Thyroid gland (tissue), 4 donors: Measurements from ENCODE around the gene KCNMA1. TPM values are rescaled to one million over a fixed set of nuclear protein-coding genes. Genes with fewer than 3 reads are reported as not detected.

Source experiments
- DNase-seq, 2 donors: peaks; one replicate each; pipeline ENCODE4 v3.0.0-alpha.2; 2019
- H3K27ac ChIP-seq, 3 donors: fragments of 200-600 bp; sonication (generic); 1 replicate in 2 of 3; 2 replicates in 1 of 3; pipeline ENCODE4 v1.5.1; 2016 to 2019; ENCODE audit warnings: mild to moderate bottlenecking in 1 of 3, moderate library complexity in 1 of 3
- H3K27me3 ChIP-seq: fragments of 200-600 bp; sonication (generic); one replicate; pipeline ENCODE4 v1.5.1; 2019
- H3K36me3 ChIP-seq, 2 donors: fragments of 200-600 bp; sonication (generic); one replicate each; pipeline ENCODE4 v1.5.1; 2016 to 2019
- H3K4me1 ChIP-seq, 2 donors: fragments of 200-600 bp; sonication (generic); one replicate each; pipeline ENCODE4 v1.5.1; 2017 to 2019
- H3K4me3 ChIP-seq, 3 donors: fragments of 200-600 bp; sonication (generic); replicated peaks in 1 of 3; 1 replicate in 2 of 3; 2 replicates in 1 of 3; pipeline ENCODE4 v1.5.1; 2016; ENCODE audit warnings: mild to moderate bottlenecking in 1 of 3
- H3K9me3 ChIP-seq: fragments of 200-600 bp; sonication (generic); one replicate; pipeline ENCODE4 v1.5.1; 2017
- CTCF ChIP-seq, 6 experiments: fragments of 200-600 bp in 3 of 6; fragments of 450-650 bp in 3 of 6; sonication (generic) in 3 of 6; IDR thresholded peaks; one replicate each; pipeline ENCODE4 v1.5.1; 2016 to 2019; ENCODE audit warnings: antibody characterized with exemption in 6 of 6, mild to moderate bottlenecking in 2 of 6, inconsistent platforms in 1 of 6, moderate library complexity in 1 of 6
- POLR2A ChIP-seq, 2 donors: fragments of 450-650 bp; IDR thresholded peaks; one replicate each; pipeline ENCODE4 v1.6.1; 2017; ENCODE audit warnings: antibody characterized with exemption in 2 of 2, mild to moderate bottlenecking in 2 of 2, moderate library complexity in 1 of 2
- WGBS, 2 donors: methylation state at CpG; one replicate each; pipeline ENCODE4 v1.1.5; 2017; 5-methylcytosine and 5-hydroxymethylcytosine counted together
- intact Hi-C: fragments of 100-400 bp; cut with DNase I; formaldehyde crosslinking; loops from one replicate; pipeline ENCODE4 v1.15.1; 2023
- total RNA-seq, 4 donors: library from RNA; depleted of rRNA; stranded (reverse); fragments of >200 nt; gene quantifications; one replicate each; pipeline ENCODE4 v1.2.3, GENCODE V29; 2016

The KCNMA1 gene
- total RNA-seq, 4 donors from 2014 or later: 2.5 to 5.1 (median 3.6) TPM

DNA sequence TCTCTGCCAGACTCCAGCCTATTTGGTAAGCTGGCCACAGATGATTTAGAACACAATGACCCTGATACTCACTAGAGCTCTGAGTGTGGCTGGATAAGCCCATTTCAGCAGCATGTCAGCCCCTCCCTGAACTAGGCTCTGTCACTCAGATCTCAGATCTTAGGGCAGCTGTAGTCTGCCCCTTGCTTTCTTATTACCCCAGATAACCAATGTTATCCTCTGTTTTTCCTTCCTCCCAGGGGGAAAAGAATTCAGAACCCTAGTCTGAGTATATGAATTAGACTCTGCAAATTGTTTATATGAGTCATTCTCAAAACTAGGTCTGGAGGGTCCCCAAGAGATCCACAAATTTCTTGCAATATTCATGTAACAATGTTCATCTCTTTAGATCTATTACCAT, 286.2 kb downstream of the KCNMA1 start:
- no peak for DNase-seq
- Histone ChIP-seq H3K27ac (no peak overlapping the region), H3K4me1 (peaks cover 1 to 4% of the 10 kb centered on the region in 2 donors), H3K27me3 (no peaks in the 10 kb centered on the region), H3K9me3 (no peaks in the 10 kb centered on the region), H3K4me3 (no peak overlapping the region), H3K36me3 (no peaks in the 10 kb centered on the region)
- intact Hi-C loops: no loop called here
- TF ChIP-seq CTCF (IDR thresholded peaks at IDR 0.05) (no peak), POLR2A (IDR thresholded peaks at IDR 0.05) (no peak)

GRCh38 chr10:77350711-77351119, 286.9 kb downstream of the KCNMA1 start:
- no peak overlapping the region for H3K27ac ChIP-seq
- H3K9me3 ChIP-seq: no peaks in the 10 kb centered on the region
- H3K4me3 ChIP-seq: no peak overlapping the region
- no peaks in the 10 kb centered on the region for H3K36me3 ChIP-seq
- no peaks in the 10 kb centered on the region for H3K27me3 ChIP-seq
- intact Hi-C loops: no loop called here
- 73 to 91% methylated on average over 1 of the region's 1 CpG for WGBS, 2 donors
- TF ChIP-seq CTCF (IDR thresholded peaks at IDR 0.05): no peak
- no peak for TF ChIP-seq POLR2A (IDR thresholded peaks at IDR 0.05)
- peaks cover 7 to 9% of the 10 kb centered on the region in 2 donors for H3K4me1 ChIP-seq
- DNase-seq: no peak

GRCh38 chr10:77350134-77350533, 287.5 kb downstream of the KCNMA1 start:
- H3K9me3 ChIP-seq: no peaks in the 10 kb centered on the region
- TF ChIP-seq POLR2A (IDR thresholded peaks at IDR 0.05): no peak
- no peak for TF ChIP-seq CTCF (IDR thresholded peaks at IDR 0.05)
- intact Hi-C loops: no loop called here
- H3K36me3 ChIP-seq: no peaks in the 10 kb centered on the region
- DNase-seq: no peak
- WGBS, 2 donors: 87 to 93% methylated on average over 1 of the region's 1 CpG
- H3K27me3 ChIP-seq: no peaks in the 10 kb centered on the region
- no peak overlapping the region for H3K27ac ChIP-seq
- H3K4me1 ChIP-seq: peaks cover 7 to 9% of the 10 kb centered on the region in 2 donors
- H3K4me3 ChIP-seq: no peak overlapping the region

DNA sequence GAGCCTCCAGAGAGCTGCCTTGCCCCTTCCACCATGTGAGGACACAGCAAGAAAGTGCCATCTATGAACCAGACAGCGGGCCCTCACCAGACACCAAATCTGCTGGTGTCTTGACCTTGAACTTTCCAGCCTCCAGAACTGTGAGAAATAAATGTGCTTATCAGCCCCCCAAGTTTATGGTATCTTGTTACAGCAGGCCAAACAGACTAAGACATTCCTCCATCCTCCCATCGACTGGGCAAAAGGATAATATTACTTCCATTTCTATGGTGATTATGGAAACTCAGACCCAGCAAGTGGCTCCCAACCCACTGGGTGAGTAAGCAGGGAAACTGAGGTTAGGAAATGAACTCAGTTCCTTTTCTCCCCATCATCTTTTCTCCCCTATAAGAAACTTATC, 288.4 kb downstream of the KCNMA1 start:
- Histone ChIP-seq H3K9me3 (no peaks in the 10 kb centered on the region), H3K4me3 (no peak overlapping the region), H3K36me3 (no peaks in the 10 kb centered on the region), H3K27me3 (no peaks in the 10 kb centered on the region), H3K4me1 (peaks cover 7 to 9% of the 10 kb centered on the region in 2 donors), H3K27ac (no peak overlapping the region)
- TF ChIP-seq CTCF (IDR thresholded peaks at IDR 0.05) (no peak), POLR2A (IDR thresholded peaks at IDR 0.05) (no peak)
- WGBS, 2 donors: 88 to 92% methylated on average over 2 of the region's 2 CpGs
- intact Hi-C loops: no loop called here
- no peak for DNase-seq

GRCh38 chr10:77348751-77349150, 288.9 kb downstream of the KCNMA1 start:
- Histone ChIP-seq H3K4me3 (no peak overlapping the region), H3K4me1 (peaks cover 7 to 9% of the 10 kb centered on the region in 2 donors), H3K27me3 (no peaks in the 10 kb centered on the region), H3K36me3 (no peaks in the 10 kb centered on the region), H3K27ac (no peak overlapping the region), H3K9me3 (no peaks in the 10 kb centered on the region)
- TF ChIP-seq CTCF (IDR thresholded peaks at IDR 0.05) (no peak), POLR2A (IDR thresholded peaks at IDR 0.05) (no peak)
- intact Hi-C loops: no loop called here
- DNase-seq: no peak
- WGBS, 2 donors: 87 to 90% methylated on average over 2 of the region's 2 CpGs
